Measurements from ENCODE around the gene P3H1. TPM values are rescaled to one million over a fixed set of nuclear protein-coding genes. Genes with fewer than 3 reads are reported as not detected.

Gene P3H1
- polyA plus RNA-seq, 1 experiment = 156 TPM

DNA sequence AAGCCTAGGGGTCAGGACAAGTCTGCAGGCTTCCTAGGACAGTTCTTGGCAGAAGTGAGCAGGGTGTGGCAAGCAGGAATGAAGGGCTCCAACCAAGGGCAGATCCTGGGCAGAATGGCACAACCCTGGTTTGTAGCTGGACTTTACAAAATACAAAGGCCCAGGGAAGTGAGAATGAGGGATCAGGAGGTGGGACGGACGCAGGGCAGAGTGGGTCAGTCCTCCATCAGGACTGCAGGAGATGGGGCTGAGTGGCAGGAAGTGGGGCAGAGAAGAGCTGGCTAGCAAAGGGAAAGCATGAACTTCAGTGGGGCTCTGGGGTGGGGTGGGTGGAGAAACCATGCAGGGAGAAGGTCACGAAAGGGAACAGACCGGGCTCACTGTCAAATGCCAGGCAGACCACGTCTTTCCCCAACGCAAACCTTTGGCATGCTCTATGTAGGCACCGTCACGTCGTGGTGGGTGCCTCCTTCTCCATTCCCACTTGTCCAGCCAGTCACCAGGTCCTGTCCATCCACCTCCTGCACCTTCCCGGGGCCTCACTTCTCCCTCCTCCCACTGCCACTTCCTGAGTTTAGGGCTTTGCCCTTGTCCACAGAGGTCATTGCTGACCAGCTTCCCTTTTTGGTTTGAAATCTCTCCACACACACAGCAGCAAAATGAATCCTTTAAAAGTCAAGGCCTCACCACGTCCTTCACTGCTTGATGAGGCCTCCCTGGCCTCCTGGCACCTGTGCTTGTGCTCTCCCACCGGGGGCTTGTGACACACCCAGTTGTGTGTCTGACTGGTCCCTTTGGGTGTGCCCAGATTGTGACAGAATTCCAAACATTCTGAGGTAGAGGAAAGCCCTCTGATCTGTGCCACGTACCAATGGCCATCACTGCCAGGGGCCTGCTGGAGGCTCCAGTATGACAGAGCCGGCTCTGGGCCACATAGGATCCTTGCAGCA is 18.1 kb downstream of the P3H1 start:
- Histone ChIP-seq H3K27me3 (ENCODE audit: control insufficient read depth, insufficient read depth, low read length) (no peaks in the 10 kb centered on the region), H3K9me3 (ENCODE audit: control insufficient read depth, insufficient read depth, low read length) (no peaks in the 10 kb centered on the region), H3K4me3 (ENCODE audit: low read depth, low read length) (no peak overlapping the region), H3K27ac (ENCODE audit: low read depth, low read length) (no peak overlapping the region)
- CTCF ChIA-PET = interaction anchor here (0.9 to 1.2 kb wide), 2 partner anchors 10 to 171 kb away, joined by 3 to 4 read pairs; no protein-coding TSS in a partner anchor
- TF ChIP-seq, protein P1, sequence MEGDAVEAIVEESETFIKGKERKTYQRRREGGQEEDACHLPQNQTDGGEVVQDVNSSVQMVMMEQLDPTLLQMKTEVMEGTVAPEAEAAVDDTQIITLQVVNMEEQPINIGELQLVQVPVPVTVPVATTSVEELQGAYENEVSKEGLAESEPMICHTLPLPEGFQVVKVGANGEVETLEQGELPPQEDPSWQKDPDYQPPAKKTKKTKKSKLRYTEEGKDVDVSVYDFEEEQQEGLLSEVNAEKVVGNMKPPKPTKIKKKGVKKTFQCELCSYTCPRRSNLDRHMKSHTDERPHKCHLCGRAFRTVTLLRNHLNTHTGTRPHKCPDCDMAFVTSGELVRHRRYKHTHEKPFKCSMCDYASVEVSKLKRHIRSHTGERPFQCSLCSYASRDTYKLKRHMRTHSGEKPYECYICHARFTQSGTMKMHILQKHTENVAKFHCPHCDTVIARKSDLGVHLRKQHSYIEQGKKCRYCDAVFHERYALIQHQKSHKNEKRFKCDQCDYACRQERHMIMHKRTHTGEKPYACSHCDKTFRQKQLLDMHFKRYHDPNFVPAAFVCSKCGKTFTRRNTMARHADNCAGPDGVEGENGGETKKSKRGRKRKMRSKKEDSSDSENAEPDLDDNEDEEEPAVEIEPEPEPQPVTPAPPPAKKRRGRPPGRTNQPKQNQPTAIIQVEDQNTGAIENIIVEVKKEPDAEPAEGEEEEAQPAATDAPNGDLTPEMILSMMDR (IDR thresholded peaks at IDR 0.05; ENCODE audit: low read depth, low read length) = no peak
- POLR2A ChIA-PET = no interaction called here
- DNase-seq (ENCODE audit: low read depth, low spot score) = no peak

DNA sequence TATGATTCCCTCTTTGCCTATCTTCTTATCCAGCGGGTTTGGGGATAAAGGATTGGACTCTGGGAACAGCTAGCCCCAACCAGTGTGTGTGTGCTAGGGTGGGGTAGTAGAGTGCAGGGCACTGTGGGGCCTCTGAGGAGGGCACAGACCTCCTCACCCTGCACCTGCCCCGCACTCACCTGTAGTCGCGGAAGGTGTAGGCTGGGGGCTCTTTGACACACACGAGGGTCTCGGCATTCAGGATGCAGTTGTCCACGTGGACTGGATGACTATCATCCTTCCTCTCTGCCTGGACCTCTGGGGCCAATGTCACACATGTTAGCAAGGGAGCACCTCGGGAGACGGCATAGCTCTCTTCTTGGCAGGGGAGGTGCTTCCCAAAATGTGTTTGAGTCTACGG is 18.8 kb downstream of the P3H1 start:
- no peaks in the 10 kb centered on the region for H3K27me3 ChIP-seq (ENCODE audit: control insufficient read depth, insufficient read depth, low read length)
- TF ChIP-seq, protein P1 (IDR thresholded peaks at IDR 0.05; ENCODE audit: low read depth, low read length) = no peak
- DNase-seq (ENCODE audit: low read depth, low spot score) = no peak
- no peak overlapping the region for H3K27ac ChIP-seq (ENCODE audit: low read depth, low read length)
- ChIA-PET CTCF (no interaction called here), POLR2A (no interaction called here)
- no peak overlapping the region for H3K4me3 ChIP-seq (ENCODE audit: low read depth, low read length)
- H3K9me3 ChIP-seq (ENCODE audit: control insufficient read depth, insufficient read depth, low read length) = no peaks in the 10 kb centered on the region

DNA sequence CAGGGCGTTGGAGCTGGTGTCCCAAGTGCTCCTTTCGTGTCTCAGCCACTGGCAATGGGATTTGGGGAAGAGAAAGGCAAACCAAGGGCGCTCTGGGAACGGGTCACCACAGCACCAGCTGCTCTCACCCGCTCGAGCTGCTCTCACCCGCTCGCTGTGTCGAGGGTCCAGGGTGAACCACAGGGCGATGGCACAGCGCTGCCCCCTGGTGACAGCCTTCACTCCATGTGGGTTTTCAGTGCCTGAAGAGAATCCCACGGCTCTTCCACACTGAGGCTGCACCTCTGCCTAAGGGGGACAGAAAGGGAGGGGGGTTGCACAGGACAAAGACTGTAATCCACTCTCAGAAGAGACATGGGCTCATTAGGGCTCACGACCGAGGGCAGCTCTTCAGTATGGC is 19.7 kb downstream of the P3H1 start:
- Histone ChIP-seq H3K4me3 (ENCODE audit: low read depth, low read length) (no peak overlapping the region), H3K27me3 (ENCODE audit: control insufficient read depth, insufficient read depth, low read length) (no peaks in the 10 kb centered on the region), H3K27ac (ENCODE audit: low read depth, low read length) (no peak overlapping the region), H3K9me3 (ENCODE audit: control insufficient read depth, insufficient read depth, low read length) (no peaks in the 10 kb centered on the region)
- ChIA-PET CTCF (interaction anchor here (1.1 to 1.8 kb wide), 4 partner anchors 10 to 170 kb away, joined by 3 to 8 read pairs (median 4); no protein-coding TSS in a partner anchor), POLR2A (interaction anchor here (1.2 kb wide), 1 partner anchor 20 kb away, joined by 3 read pairs; the partner anchor contains the start of genes C1orf50 and P3H1)
- TF ChIP-seq, protein P1 (IDR thresholded peaks at IDR 0.05; ENCODE audit: low read depth, low read length) = peak; percentile 59
- DNase-seq (ENCODE audit: low read depth, low spot score) = no peak

DNA sequence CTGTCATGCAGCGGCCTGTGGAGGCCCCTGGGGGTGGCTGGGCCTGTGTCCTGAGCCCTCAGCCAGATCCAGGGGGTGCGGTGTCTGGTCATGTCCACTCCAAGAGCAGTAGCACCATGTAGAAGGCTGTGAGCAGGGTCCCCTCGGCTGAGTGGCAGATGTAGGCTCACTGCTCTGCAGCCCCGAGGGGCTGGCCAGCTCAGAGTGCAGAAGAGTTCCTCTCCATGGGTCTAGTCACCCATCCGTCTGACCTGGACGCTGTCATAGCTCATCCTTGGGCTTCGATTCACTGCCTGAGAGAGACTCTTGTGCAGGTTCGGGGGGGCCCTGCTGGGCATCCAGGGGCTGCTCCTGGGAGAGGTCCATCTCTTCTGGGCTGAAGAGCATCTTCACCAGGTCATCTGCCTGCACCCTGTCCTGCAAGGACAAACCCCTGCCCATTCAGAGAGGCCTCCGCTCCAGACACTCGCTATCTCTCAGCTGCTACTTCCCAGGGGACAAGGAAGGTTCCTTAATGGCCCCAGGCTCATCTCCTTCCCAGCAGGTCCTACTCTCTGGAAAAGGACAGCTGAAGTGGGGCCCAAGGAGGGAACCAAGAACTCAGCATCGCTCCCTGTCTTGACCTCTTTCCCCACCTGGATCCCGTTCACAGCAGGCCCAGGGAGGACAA is 20.3 kb downstream of the P3H1 start:
- H3K9me3 ChIP-seq (ENCODE audit: control insufficient read depth, insufficient read depth, low read length) = no peaks in the 10 kb centered on the region
- ChIA-PET CTCF (interaction anchor here (1.1 to 1.8 kb wide), 4 partner anchors 11 to 170 kb away, joined by 3 to 8 read pairs (median 4); no protein-coding TSS in a partner anchor), POLR2A (interaction anchor here (1.2 kb wide), 2 partner anchors 20 to 64 kb away, joined by 3 to 4 read pairs; partner anchors contain the start of genes C1orf50, P3H1 and YBX1)
- no peak for DNase-seq (ENCODE audit: low read depth, low spot score)
- H3K4me3 ChIP-seq (ENCODE audit: low read depth, low read length) = no peak overlapping the region
- H3K27me3 ChIP-seq (ENCODE audit: control insufficient read depth, insufficient read depth, low read length) = no peaks in the 10 kb centered on the region
- TF ChIP-seq, protein P1 (IDR thresholded peaks at IDR 0.05; ENCODE audit: low read depth, low read length) = no peak
- peak overlapping the region; percentile 11 for H3K27ac ChIP-seq (ENCODE audit: low read depth, low read length)
